Coronary artery (tissue), 2 donors: ENCODE results near the gene SLC4A3.

Source experiments
- DNase-seq: peaks from one replicate; pipeline ENCODE4 v3.0.0-alpha.2; 2017; ENCODE audit warnings: low spot score
- H3K27ac ChIP-seq, 2 donors: fragments of 200-600 bp; sonication (generic); one replicate each; pipeline ENCODE4 v1.5.1; 2016 to 2019
- H3K4me3 ChIP-seq: fragments of 200-600 bp; sonication (generic); 2 replicates; pipeline ENCODE4 v1.5.1; 2016; ENCODE audit warnings: mild to moderate bottlenecking, moderate library complexity
- CTCF ChIP-seq: fragments of 200-600 bp; sonication (generic); IDR thresholded peaks from one replicate; pipeline ENCODE4 v1.5.1; 2019; ENCODE audit warnings: antibody characterized with exemption

Gene SLC4A3

DNA sequence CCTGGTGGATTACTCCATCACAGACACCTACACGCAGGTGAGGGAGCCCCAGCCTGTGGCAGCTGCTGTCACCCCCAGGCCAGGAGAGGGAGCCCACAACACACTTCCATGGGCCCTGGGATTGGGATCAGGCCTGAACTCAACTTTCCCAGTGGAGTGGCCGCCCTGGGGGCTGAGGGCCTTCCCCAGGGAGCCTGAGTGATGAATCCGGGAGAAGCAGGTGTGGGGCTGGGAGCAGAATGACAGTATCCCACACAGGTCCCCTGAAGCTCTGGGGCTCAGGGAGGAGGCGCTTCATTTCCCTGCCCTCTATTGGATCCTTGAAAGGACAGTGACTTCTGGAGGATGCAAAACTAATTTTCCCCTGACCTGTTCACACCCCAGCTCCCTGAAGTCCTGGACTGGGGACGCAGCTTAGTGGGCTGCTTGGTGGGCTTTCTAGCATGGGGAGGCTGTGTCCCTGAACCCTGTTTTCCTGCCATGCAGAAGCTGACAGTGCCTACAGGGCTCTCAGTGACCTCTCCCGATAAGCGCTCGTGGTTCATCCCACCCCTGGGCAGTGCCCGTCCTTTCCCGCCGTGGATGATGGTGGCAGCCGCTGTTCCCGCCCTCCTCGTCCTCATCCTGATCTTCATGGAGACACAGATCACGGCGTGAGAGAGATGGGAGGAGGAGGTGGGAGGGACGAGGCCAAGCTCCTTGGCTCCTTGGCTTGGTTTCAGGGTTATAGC, 11.0 kb downstream of the SLC4A3 start:
- TF ChIP-seq CTCF = no peak
- no peak for DNase-seq
- Histone ChIP-seq H3K27ac (no peak overlapping the region), H3K4me3 (no peak overlapping the region)

DNA sequence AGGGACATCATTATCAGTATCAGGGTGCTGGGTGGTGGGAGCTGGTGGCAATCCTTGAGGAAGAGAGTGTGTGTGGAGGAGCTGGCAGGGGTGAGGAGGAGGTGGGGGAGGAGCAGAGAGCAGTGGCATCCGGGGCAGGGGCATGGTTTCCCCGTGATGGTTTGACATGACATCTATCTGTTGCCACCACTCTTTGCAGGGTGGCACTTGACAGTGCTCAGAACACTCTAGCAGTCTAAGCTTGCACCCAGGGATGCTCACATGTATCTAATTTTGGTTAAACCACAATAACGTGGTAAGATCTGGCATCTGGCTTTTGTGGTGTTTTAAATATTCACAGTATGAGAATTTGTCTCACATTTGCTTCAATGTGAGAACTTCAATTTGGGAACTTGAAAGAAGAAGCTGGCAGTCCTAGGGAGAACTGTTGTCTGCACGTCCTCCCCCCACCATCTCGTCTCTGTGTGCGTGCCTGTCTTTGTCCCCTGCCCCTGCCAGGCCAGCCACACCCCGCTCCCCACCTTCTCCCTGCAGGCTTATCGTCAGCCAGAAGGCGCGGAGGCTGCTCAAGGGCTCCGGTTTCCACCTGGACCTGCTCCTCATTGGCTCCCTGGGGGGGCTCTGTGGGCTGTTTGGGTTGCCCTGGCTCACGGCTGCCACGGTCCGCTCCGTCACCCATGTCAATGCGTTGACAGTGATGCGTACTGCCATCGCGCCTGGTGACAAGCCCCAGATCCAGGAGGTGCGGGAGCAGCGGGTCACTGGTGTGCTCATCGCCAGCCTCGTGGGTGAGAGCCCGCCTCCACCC, 11.7 kb downstream of the SLC4A3 start:
- no peak for TF ChIP-seq CTCF
- Histone ChIP-seq H3K27ac (no peak overlapping the region), H3K4me3 (no peak overlapping the region)
- DNase-seq = no peak

GRCh38 chr2:219641390-219642068, 14.1 kb downstream of the SLC4A3 start:
- no peak for TF ChIP-seq CTCF
- H3K27ac ChIP-seq = peak overlapping the region; percentile 39 to 42
- no peak for DNase-seq
- H3K4me3 ChIP-seq = no peak overlapping the region

GRCh38 chr2:219642069-219642454, 14.6 kb downstream of the SLC4A3 start:
- DNase-seq = no peak
- H3K4me3 ChIP-seq = no peak overlapping the region
- peak overlapping the region; percentile 39 to 42 for H3K27ac ChIP-seq
- TF ChIP-seq CTCF = no peak

DNA sequence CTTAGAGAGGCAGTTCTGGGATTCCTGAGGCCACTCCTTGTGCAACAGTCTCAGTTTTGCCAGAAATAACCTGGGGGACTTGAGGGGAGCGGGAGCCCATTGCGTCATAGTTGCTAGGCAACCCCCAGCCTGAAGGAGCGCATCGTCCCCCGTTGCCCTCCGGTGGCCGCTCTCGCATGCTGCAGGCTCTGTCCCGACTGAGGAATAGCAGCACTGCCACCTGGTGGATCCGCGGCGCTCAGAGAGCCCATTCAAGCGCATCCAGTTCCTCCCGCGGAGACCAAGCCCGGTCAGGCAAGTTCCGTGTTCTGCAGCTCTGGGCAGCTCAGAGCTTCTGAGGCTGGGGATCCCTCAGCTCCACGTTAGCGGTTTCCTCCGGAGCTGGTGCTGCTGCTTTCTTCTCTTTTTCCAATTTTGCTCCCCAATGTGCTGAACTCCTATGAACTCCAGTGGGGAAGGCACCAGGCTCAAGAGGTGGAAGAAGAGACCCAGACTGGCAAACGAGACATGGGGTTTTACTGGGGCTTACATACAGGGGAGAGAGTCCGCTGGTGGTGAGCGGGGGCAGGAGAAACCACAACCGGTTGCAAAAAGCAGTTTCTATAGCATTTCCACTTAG, 15.1 kb downstream of the SLC4A3 start:
- peak; percentile 97 for DNase-seq
- Histone ChIP-seq H3K4me3 (no peak overlapping the region), H3K27ac (peak overlapping the region; percentile 39 to 42)
- TF ChIP-seq CTCF = peak; percentile 99

- TF ChIP-seq CTCF = no peak
- no peak for DNase-seq
- H3K27ac ChIP-seq = no peak overlapping the region
- H3K4me3 ChIP-seq = no peak overlapping the region
Measured at GRCh38 chr2:219643084-219643473, 15.6 kb downstream of the SLC4A3 start.
